Neuronal stem cell (in vitro differentiated cells): ENCODE data around the gene GALNTL6.

Experiments used
- DNase-seq: peaks from one replicate; pipeline ENCODE4 v3.0.0-alpha.2; 2013; ENCODE audit warnings: low spot score
- H2AFZ ChIP-seq: one replicate; pipeline ENCODE4 v1.6.1; 2013; ENCODE audit warnings: mild to moderate bottlenecking, low read length, inconsistent platforms
- H2AK5ac ChIP-seq: 2 replicates; pipeline ENCODE4 v1.6.1; 2013; ENCODE audit warnings: low read depth, mild to moderate bottlenecking, inconsistent platforms, low read length, moderate library complexity, mixed read lengths
- H2BK120ac ChIP-seq: 2 replicates; pipeline ENCODE4 v1.6.1; 2013; ENCODE audit warnings: low read depth, mild to moderate bottlenecking, inconsistent platforms, low read length, moderate library complexity, mixed read lengths
- H2BK12ac ChIP-seq: one replicate; pipeline ENCODE4 v1.6.1; 2013; ENCODE audit warnings: low read length, inconsistent platforms
- H2BK15ac ChIP-seq: 2 replicates; pipeline ENCODE4 v1.6.1; 2013; ENCODE audit warnings: mild to moderate bottlenecking, low read length, inconsistent platforms, mixed read lengths
- H2BK5ac ChIP-seq: one replicate; pipeline ENCODE4 v1.6.1; 2013; ENCODE audit warnings: inconsistent platforms, mild to moderate bottlenecking, low read length, moderate library complexity
- H3K14ac ChIP-seq: one replicate; pipeline ENCODE4 v1.6.1; 2013; ENCODE audit warnings: low read length, inconsistent platforms
- H3K18ac ChIP-seq: 2 replicates; pipeline ENCODE4 v1.6.1; 2013; ENCODE audit warnings: low read length, inconsistent platforms
- H3K23ac ChIP-seq: 2 replicates; pipeline ENCODE4 v1.6.1; 2013; ENCODE audit warnings: low read depth, mild to moderate bottlenecking, mixed read lengths, low read length, inconsistent platforms; ENCODE audit not compliant: poor library complexity
- H3K27ac ChIP-seq: replicated peaks from 3 replicates; pipeline ENCODE4 v1.5.1; 2013; ENCODE audit warnings: low read length, inconsistent platforms
- H3K27me3 ChIP-seq, 3 experiments: 2 replicates each; pipeline ENCODE4 v1.6.1; 2013; ENCODE audit warnings: low read length in 3 of 3, mild to moderate bottlenecking in 2 of 3, inconsistent platforms in 1 of 3, low read depth in 1 of 3, mixed read lengths in 1 of 3, moderate library complexity in 1 of 3; ENCODE audit not compliant: control insufficient read depth in 3 of 3, insufficient read depth in 3 of 3
- H3K36me3 ChIP-seq, 2 donors: replicated peaks in 1 of 2; 2 replicates each; pipeline ENCODE4 v1.6.1; 2013; ENCODE audit warnings: low read length in 2 of 2; ENCODE audit not compliant: control insufficient read depth in 2 of 2, insufficient read depth in 2 of 2
- H3K4ac ChIP-seq: 2 replicates; pipeline ENCODE4 v1.6.1; 2013; ENCODE audit warnings: inconsistent platforms, mild to moderate bottlenecking, low read length, moderate library complexity
- H3K4me1 ChIP-seq, 2 donors: 1 replicate in 1 of 2; 2 replicates in 1 of 2; pipeline ENCODE4 v1.6.1; 2013; ENCODE audit warnings: low read length in 2 of 2, low read depth in 1 of 2; ENCODE audit not compliant: control insufficient read depth in 2 of 2, insufficient read depth in 1 of 2
- H3K4me2 ChIP-seq: one replicate; pipeline ENCODE4 v1.6.1; 2013; ENCODE audit warnings: mild to moderate bottlenecking, low read length, inconsistent platforms; ENCODE audit not compliant: insufficient read depth, poor library complexity, severe bottlenecking
- H3K4me3 ChIP-seq, 2 donors: 2 replicates each; pipeline ENCODE4 v1.5.1; 2013; ENCODE audit warnings: low read length in 2 of 2, mild to moderate bottlenecking in 2 of 2, inconsistent platforms in 1 of 2, moderate library complexity in 1 of 2
- H3K79me1 ChIP-seq: one replicate; pipeline ENCODE4 v1.6.1; 2013; ENCODE audit warnings: low read depth, mild to moderate bottlenecking, inconsistent platforms, low read length, moderate library complexity
- H3K9ac ChIP-seq: one replicate; pipeline ENCODE4 v1.6.1; 2013; ENCODE audit warnings: mild to moderate bottlenecking, low read depth, low read length, inconsistent platforms; ENCODE audit not compliant: poor library complexity
- H3K9me3 ChIP-seq, 2 donors: replicated peaks in 1 of 2; 2 replicates each; pipeline versions ENCODE3 to v1.6.1; 2013; ENCODE audit warnings: low read length in 2 of 2, mild to moderate bottlenecking in 2 of 2, inconsistent platforms in 1 of 2, low read depth in 1 of 2, mixed read lengths in 1 of 2, moderate library complexity in 1 of 2; ENCODE audit not compliant: control insufficient read depth in 2 of 2, insufficient read depth in 1 of 2
- H4K8ac ChIP-seq: one replicate; pipeline ENCODE4 v1.6.1; 2013; ENCODE audit warnings: low read depth, mild to moderate bottlenecking, inconsistent platforms, low read length, moderate library complexity
- H4K91ac ChIP-seq: one replicate; pipeline ENCODE4 v1.6.1; 2013; ENCODE audit warnings: low read length, low read depth, mild to moderate bottlenecking, inconsistent platforms; ENCODE audit not compliant: poor library complexity
- WGBS, 2 donors: extraction: QIAGEN DNeasy Blood & Tissue Kit; methylation state at CpG; one replicate each; pipeline ENCODE4 v1.1.7; 2013; ENCODE audit warnings: missing lambda C conversion rate in 2 of 2, mixed read lengths in 1 of 2; ENCODE audit not compliant: insufficient read length in 2 of 2, insufficient replicate concordance in 1 of 2; ENCODE audit errors: extremely low coverage in 2 of 2; 5-methylcytosine and 5-hydroxymethylcytosine counted together

GALNTL6 gene

DNA sequence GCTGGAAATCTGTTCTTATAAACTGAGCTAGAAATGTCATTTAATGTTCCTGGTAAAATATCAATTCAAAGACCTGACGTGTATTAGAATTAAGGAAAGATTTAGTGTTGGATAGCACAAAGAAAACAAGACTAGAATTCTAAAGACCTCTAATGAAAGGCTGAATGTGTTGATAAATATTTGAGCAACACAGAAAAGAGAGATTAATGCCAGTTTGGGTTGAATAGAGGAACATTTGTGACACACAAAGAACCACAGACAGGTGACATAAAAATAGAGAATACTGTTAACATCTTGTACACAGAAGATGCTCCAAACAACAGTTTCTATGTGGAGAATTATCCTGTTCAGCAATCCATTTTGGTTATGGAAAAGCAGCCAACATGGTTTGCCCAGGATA, 1133.3 kb downstream of the GALNTL6 start:
- no peak overlapping the region for H3K14ac ChIP-seq

DNA sequence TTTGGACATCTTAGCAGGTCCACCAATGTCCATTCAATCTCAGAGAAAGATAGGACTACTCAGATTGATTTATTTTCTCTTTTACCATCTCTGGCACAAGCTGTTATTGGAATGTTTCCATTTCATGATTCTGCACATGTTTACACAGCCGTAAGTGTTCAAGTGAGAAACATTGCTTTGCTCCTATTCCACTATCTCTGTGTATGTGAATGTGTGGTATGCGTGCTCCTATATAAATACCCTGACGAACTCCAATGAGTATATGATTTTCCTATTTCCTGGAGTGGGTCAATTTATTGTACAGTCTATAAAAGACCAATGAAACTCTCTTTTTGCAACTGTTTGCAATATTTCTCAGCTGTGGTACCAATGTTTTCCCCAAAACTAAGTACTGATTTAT, 1134.4 kb downstream of the GALNTL6 start:
- no peak for DNase-seq
- Histone ChIP-seq H3K27ac (no peak overlapping the region), H2BK12ac (no peak overlapping the region), H3K4me2 (no peak overlapping the region), H3K18ac (no peak overlapping the region), H3K27me3 (no peaks in the 10 kb centered on the region), H4K91ac (no peak overlapping the region), H4K8ac (no peak overlapping the region), H3K79me1 (no peaks in the 10 kb centered on the region), H3K4ac (no peak overlapping the region), H3K36me3 (no peaks in the 10 kb centered on the region), H2BK120ac (no peak overlapping the region), H3K4me3 (no peak overlapping the region), H2BK15ac (no peak overlapping the region), H3K9me3 (no peaks in the 10 kb centered on the region), H3K23ac (no peak overlapping the region), H2BK5ac (no peak overlapping the region), H3K4me1 (peaks cover 0 to 2% of the 10 kb centered on the region in 2 donors), H3K9ac (no peak overlapping the region), H3K14ac (no peak overlapping the region), H2AK5ac (no peak overlapping the region), H2AFZ (no peak overlapping the region)
- WGBS, 2 donors: no CpG with 5 or more reads among the region's 3 CpGs

More for the DNA sequence above, 1133.3 kb downstream of the GALNTL6 start:
- no peak overlapping the region for H3K4ac ChIP-seq
- no peaks in the 10 kb centered on the region for H3K79me1 ChIP-seq
- H3K4me2 ChIP-seq: no peak overlapping the region
- H3K23ac ChIP-seq: no peak overlapping the region
- no peak overlapping the region for H3K27ac ChIP-seq
- H3K9me3 ChIP-seq: no peaks in the 10 kb centered on the region
- H2BK120ac ChIP-seq: no peak overlapping the region
- no peak overlapping the region for H4K91ac ChIP-seq
- H4K8ac ChIP-seq: no peak overlapping the region
- H3K18ac ChIP-seq: no peak overlapping the region
- WGBS, 2 donors: no CpG with 5 or more reads among the region's 1 CpG
- H3K9ac ChIP-seq: no peak overlapping the region
- no peak overlapping the region for H2AFZ ChIP-seq
- DNase-seq: no peak
- no peak overlapping the region for H2BK12ac ChIP-seq
- no peak overlapping the region for H2AK5ac ChIP-seq
- no peaks in the 10 kb centered on the region for H3K27me3 ChIP-seq
- H2BK15ac ChIP-seq: no peak overlapping the region
- H2BK5ac ChIP-seq: no peak overlapping the region
- no peaks in the 10 kb centered on the region for H3K36me3 ChIP-seq
- peaks cover 0 to 2% of the 10 kb centered on the region in 2 donors for H3K4me1 ChIP-seq
- H3K4me3 ChIP-seq: no peak overlapping the region

DNA sequence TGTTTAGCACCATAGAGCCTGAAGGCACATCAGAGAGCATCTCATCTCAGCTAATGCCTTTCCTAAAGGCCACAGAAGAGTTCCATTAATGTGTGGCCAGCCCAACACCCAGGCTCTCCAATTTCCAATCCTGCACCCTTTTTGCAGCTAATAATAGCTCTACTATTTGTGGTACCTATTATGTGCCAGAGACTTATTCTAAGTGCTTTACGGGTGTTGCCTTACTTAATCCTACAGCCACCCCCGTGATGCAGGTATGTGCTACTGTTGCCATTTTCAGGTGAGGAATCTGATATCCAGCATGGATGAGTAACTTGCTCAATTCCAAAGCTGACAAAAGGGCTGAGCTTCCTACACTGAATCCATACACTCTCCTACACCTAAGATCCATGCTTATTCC, 1137.8 kb downstream of the GALNTL6 start:
- no peak for DNase-seq
- Histone ChIP-seq H3K23ac (no peak overlapping the region), H3K18ac (no peak overlapping the region), H2BK15ac (no peak overlapping the region), H3K4me1 (peaks cover 0 to 2% of the 10 kb centered on the region in 2 donors), H2AK5ac (no peak overlapping the region), H2AFZ (no peak overlapping the region), H2BK120ac (no peak overlapping the region), H2BK12ac (no peak overlapping the region), H3K4ac (no peak overlapping the region), H4K91ac (no peak overlapping the region), H3K79me1 (no peaks in the 10 kb centered on the region), H2BK5ac (no peak overlapping the region), H3K4me2 (no peak overlapping the region), H3K14ac (no peak overlapping the region), H3K27ac (no peak overlapping the region), H3K4me3 (no peak overlapping the region), H3K9me3 (no peaks in the 10 kb centered on the region), H3K9ac (no peak overlapping the region), H4K8ac (no peak overlapping the region), H3K27me3 (no peaks in the 10 kb centered on the region), H3K36me3 (no peaks in the 10 kb centered on the region)
- WGBS, 2 donors: no CpG with 5 or more reads among the region's 2 CpGs

DNA sequence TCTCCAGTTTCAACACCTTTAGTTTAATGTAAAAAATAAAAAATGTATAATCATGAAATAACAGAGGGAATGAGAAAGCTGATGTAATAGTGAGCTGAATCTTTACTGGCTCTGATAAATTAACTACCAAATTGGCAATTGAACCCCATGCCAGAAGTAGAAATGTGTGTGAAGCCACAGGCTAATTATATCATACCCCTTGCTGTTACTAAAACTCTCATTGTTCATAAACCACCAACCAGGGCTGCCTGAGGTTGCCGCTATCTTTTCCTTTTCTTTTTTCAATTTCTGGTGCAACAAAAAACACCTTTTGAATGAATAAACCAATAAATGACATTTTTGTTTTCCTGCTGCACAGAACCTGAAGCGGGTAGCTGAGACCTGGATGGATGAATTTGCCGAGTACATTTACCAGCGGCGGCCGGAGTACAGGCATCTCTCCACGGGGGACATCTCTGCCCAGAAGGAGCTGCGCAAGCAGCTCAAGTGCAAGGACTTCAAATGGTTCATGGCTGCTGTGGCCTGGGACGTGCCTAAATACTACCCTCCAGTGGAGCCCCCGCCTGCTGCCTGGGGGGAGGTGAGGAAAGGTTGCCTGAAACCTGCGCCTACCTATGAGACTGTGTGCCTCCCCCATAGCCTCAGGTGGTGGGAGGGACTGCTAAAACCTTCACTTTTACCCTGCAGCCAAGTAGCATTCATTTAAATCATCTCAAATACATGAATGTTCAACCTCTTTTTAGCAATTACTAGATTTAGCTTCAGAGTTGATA, 1138.7 kb downstream of the GALNTL6 start:
- Histone ChIP-seq H3K4me1 (peaks cover 0 to 2% of the 10 kb centered on the region in 2 donors), H4K8ac (no peak overlapping the region), H3K4me3 (no peak overlapping the region), H2BK5ac (no peak overlapping the region), H3K14ac (no peak overlapping the region), H3K4me2 (no peak overlapping the region), H3K4ac (no peak overlapping the region), H3K23ac (no peak overlapping the region), H3K27me3 (no peaks in the 10 kb centered on the region), H2BK15ac (no peak overlapping the region), H3K36me3 (no peaks in the 10 kb centered on the region), H3K79me1 (no peaks in the 10 kb centered on the region), H3K9ac (no peak overlapping the region), H4K91ac (no peak overlapping the region), H2AFZ (no peak overlapping the region), H2AK5ac (no peak overlapping the region), H2BK12ac (no peak overlapping the region), H3K18ac (no peak overlapping the region), H2BK120ac (no peak overlapping the region), H3K9me3 (no peaks in the 10 kb centered on the region), H3K27ac (no peak overlapping the region)
- WGBS, 2 donors: no CpG with 5 or more reads among the region's 11 CpGs
- DNase-seq: no peak
